Activated CD8-positive, alpha-beta T cell treated with anti-CD3 and anti-CD28 coated beads for 36 hours (primary cell): ENCODE data around the gene VAMP1. TPM values are rescaled to one million over a fixed set of nuclear protein-coding genes. Genes with fewer than 3 reads are reported as not detected.

Source experiments
- ATAC-seq: fragments of 200-7000 bp; cut with Tn5 transposase; one replicate; pipeline ENCODE4 v1.10.0; 2021; ENCODE audit warnings: mild to moderate bottlenecking, moderate library complexity
- CTCF ChIA-PET: fragments of 350-600 bp; sonication (Branson Sonifier 250); formaldehyde crosslinking; loops from one replicate; lab custom pipeline; 2021; ENCODE audit warnings: antibody characterized with exemption; lab: Charles Lee
- POLR2A ChIA-PET: fragments of 350-600 bp; sonication (Branson Sonifier 250); formaldehyde crosslinking; loops from one replicate; lab custom pipeline; 2021; ENCODE audit warnings: antibody characterized with exemption; lab: Charles Lee
- DNase-seq: peaks from one replicate; pipeline ENCODE4 v3.0.0-alpha.2; 2020
- H3K27ac Mint-ChIP-seq: one replicate; pipeline ENCODE4 v1.8.0; 2021; ENCODE audit warnings: mild to moderate bottlenecking, mixed read lengths
- H3K27me3 Mint-ChIP-seq: one replicate; pipeline ENCODE4 v1.8.0; 2021; ENCODE audit warnings: mixed read lengths
- H3K36me3 Mint-ChIP-seq: one replicate; pipeline ENCODE4 v1.8.0; 2021; ENCODE audit warnings: low read depth, mixed read lengths
- H3K4me1 Mint-ChIP-seq: one replicate; pipeline ENCODE4 v1.8.0; 2021; ENCODE audit warnings: low read depth, mixed read lengths
- H3K4me3 Mint-ChIP-seq: one replicate; pipeline ENCODE4 v1.8.0; 2021; ENCODE audit warnings: mild to moderate bottlenecking, moderate library complexity, mixed read lengths
- H3K9me3 Mint-ChIP-seq: one replicate; pipeline ENCODE4 v1.8.0; 2021; ENCODE audit warnings: mixed read lengths
- CTCF ChIP-seq: fragments of 200-600 bp; IDR thresholded peaks from one replicate; pipeline ENCODE4 v1.8.0; 2022; ENCODE audit warnings: antibody characterized with exemption, mild to moderate bottlenecking
- intact Hi-C: fragments of 100-400 bp; cut with micrococcal nuclease; formaldehyde crosslinking; loops from one replicate; pipeline ENCODE4 v1.10.0; 2022
- total RNA-seq, 2 experiments: library from RNA; stranded (reverse); gene quantifications; one replicate each; pipeline ENCODE4 v1.2.3, GENCODE V29; 2021

Gene VAMP1
- total RNA-seq, 2 experiments from 2014 or later: 50.0 to 51.2 TPM

DNA sequence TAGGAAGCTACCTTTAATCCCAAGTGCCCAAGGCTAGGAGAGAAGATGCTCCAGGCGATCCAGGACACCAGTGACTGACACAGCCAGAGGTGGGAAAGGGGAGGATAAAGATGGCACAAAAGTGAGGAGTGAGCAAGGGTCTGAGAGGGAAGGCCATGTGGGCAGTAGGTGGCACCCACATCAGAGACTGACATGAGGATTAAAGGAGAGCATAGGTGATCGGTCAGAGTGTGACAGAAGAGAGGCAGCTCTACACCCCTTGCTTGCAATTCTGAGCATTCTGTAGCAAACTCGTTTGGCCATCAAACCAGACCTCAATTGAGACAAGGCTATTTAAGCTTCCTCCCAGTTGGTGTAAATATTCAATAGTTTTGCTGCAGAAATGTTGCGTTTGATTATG, 26.4 kb downstream of the VAMP1 start:
- intact Hi-C loops: no loop called here
- H3K27ac Mint-ChIP-seq: peak overlapping the region; percentile 99
- POLR2A ChIA-PET: interaction anchor here (0.7 to 13.2 kb wide), 14 partner anchors 10 to 515 kb away, joined by 3 to 267 read pairs (median 10); partner anchors contain the start of genes GAPDH, MRPL51, TAPBPL and VAMP1
- H3K4me3 Mint-ChIP-seq: peak overlapping the region; percentile 93
- peaks cover 69% of the 10 kb centered on the region for H3K36me3 Mint-ChIP-seq
- H3K9me3 Mint-ChIP-seq: no peaks in the 10 kb centered on the region
- H3K27me3 Mint-ChIP-seq: no peaks in the 10 kb centered on the region
- DNase-seq: peak; percentile 51
- peak; percentile 32 for ATAC-seq
- CTCF ChIA-PET: interaction anchor here (0.8 to 10.2 kb wide), 14 partner anchors 8 to 429 kb away, joined by 3 to 89 read pairs (median 7); partner anchors contain the start of genes SPSB2, TAPBPL and VAMP1
- peaks cover 55% of the 10 kb centered on the region for H3K4me1 Mint-ChIP-seq
- TF ChIP-seq CTCF: no peak

DNA sequence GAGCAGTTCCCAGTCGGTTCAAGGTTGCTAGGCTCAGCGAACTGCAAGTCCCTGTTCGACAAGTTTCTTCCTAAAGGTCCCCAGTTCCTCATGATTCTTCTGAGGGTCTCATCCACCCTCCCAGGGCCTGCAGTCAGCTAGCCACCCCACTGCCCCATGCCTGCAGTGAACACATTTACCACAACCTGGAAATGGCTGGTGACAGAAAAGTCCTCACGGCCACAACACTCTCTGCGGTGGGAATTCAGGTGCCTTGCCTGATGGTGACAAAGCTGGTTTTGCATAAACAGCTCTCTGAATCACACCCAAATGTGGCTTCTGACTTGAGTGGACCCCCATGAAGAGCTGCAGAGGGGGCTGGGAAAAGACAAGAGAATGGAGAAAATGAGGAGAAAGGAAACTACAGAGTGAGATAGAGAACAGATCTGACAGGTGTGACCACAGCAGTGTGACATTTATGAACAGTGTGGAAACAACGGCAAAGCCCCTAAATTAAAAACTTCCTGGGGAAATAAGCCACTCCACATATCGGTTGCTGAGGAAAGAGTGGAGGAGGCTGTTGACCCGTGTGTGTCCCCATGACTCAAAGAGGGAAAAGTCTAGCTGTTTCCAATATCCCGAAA, 27.0 kb downstream of the VAMP1 start:
- Mint-ChIP-seq H3K27me3 (no peaks in the 10 kb centered on the region), H3K4me3 (peak overlapping the region; percentile 93), H3K36me3 (peaks cover 64% of the 10 kb centered on the region), H3K27ac (peak overlapping the region; percentile 99), H3K4me1 (peaks cover 61% of the 10 kb centered on the region), H3K9me3 (no peaks in the 10 kb centered on the region)
- TF ChIP-seq CTCF: no peak
- POLR2A ChIA-PET: interaction anchor here (0.7 to 13.2 kb wide), 16 partner anchors 10 to 516 kb away, joined by 3 to 267 read pairs (median 8); partner anchors contain the start of genes GAPDH, MRPL51, TAPBPL and VAMP1
- ATAC-seq: peak; percentile 68
- CTCF ChIA-PET: interaction anchor here (0.8 to 10.2 kb wide), 12 partner anchors 9 to 429 kb away, joined by 3 to 89 read pairs (median 8); partner anchors contain the start of genes SPSB2, TAPBPL and VAMP1
- peak; percentile 84 for DNase-seq
- intact Hi-C loops: no loop called here

DNA sequence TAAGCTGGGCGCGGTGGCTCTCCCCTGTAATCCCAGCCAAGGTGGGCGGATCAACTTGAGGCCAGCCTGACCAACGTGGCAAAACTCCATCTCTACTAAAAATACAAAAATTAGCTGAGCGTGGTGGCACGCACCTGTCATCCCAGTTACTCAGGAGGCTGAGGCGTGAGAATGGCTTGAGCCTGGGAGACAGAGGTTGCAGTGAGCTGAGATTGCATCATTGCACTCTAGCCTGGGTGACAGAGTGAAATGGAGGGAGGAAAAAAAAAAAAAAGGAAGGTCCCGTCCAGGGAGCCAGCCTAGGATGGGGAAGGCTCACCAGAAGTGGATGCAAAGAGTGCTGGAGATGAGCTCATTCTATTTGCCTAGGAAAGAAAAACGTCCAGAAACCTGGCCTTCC, 27.6 kb downstream of the VAMP1 start:
- Mint-ChIP-seq H3K27me3 (no peaks in the 10 kb centered on the region), H3K36me3 (peaks cover 57% of the 10 kb centered on the region), H3K27ac (peak overlapping the region; percentile 99), H3K4me1 (peaks cover 60% of the 10 kb centered on the region), H3K4me3 (peak overlapping the region; percentile 93), H3K9me3 (no peaks in the 10 kb centered on the region)
- ChIA-PET CTCF (interaction anchor here (0.9 to 10.2 kb wide), 11 partner anchors 9 to 430 kb away, joined by 3 to 89 read pairs (median 8); partner anchors contain the start of genes SPSB2, TAPBPL and VAMP1), POLR2A (interaction anchor here (0.7 to 13.2 kb wide), 14 partner anchors 9 to 501 kb away, joined by 3 to 267 read pairs (median 10); partner anchors contain the start of genes C12orf57, GAPDH, MRPL51 and RNU7-1)
- TF ChIP-seq CTCF: no peak
- no peak for ATAC-seq
- no peak for DNase-seq
- intact Hi-C loops: no loop called here

DNA sequence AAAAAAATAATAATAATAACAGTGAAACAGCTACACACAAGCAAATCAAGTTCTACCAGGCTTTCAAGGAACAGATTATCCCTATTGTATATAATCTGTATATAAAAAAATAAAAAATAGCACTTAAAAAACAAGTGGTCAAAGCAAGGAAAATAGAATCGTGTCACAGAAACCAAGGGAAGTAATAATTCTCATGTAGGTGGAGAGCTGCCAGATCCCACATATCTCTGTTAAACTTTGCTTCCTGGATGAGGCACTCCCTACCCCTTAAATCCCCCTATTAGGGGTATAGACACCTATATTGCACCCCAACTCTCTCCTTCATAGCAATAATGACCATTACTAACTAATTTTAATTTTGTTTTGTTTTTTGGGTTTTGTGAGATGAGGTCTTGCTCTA, 30.1 kb downstream of the VAMP1 start:
- no peak for DNase-seq
- no peak for ATAC-seq
- Mint-ChIP-seq H3K4me3 (no peak overlapping the region), H3K4me1 (peaks cover 68% of the 10 kb centered on the region), H3K36me3 (peaks cover 33% of the 10 kb centered on the region), H3K27me3 (no peaks in the 10 kb centered on the region), H3K9me3 (no peaks in the 10 kb centered on the region), H3K27ac (peak overlapping the region; percentile 99)
- ChIA-PET POLR2A (interaction anchor here (0.9 to 12.3 kb wide), 6 partner anchors 15 to 92 kb away, joined by 3 to 267 read pairs (median 4); partner anchors contain the start of genes MRPL51, TAPBPL and VAMP1), CTCF (interaction anchor here (1.4 to 10.2 kb wide), 3 partner anchors 9 to 25 kb away, joined by 3 to 89 read pairs (median 78); no protein-coding TSS in a partner anchor)
- intact Hi-C loops: no loop called here
- no peak for TF ChIP-seq CTCF
